SK-N-SH (cell line): ENCODE data around the gene PPP1R27.

ENCODE experiments used
- CTCF ChIP-seq: fragments of 200-600 bp; sonication (generic); IDR thresholded peaks from 2 replicates; pipeline ENCODE4 v1.6.1; 2017; ENCODE audit warnings: antibody characterized with exemption, mild to moderate bottlenecking, moderate library complexity
- FOXM1 ChIP-seq: IDR thresholded peaks from 2 replicates; pipeline ENCODE4 v1.4.0; 2012; ENCODE audit warnings: low read depth, mild to moderate bottlenecking
- GATA2 ChIP-seq: sonication (generic); formaldehyde crosslinking; IDR thresholded peaks from 2 replicates; pipeline ENCODE4 v1.5.0; 2020; ENCODE audit warnings: mild to moderate bottlenecking, missing genetic modification reagents
- MXI1 ChIP-seq: IDR thresholded peaks from 2 replicates; pipeline ENCODE4 v1.6.1; 2012; ENCODE audit warnings: mild to moderate bottlenecking, low read depth, low read length, improper control_type of control experiment
- SMC3 ChIP-seq: IDR thresholded peaks from 2 replicates; pipeline ENCODE4 v1.6.1; 2012; ENCODE audit warnings: low read depth, low read length, improper control_type of control experiment
- TAF1 ChIP-seq: IDR thresholded peaks from 2 replicates; pipeline ENCODE4 v1.6.1; 2012; ENCODE audit warnings: low read depth, mild to moderate bottlenecking, low read length, moderate library complexity, borderline replicate concordance
- USF2 ChIP-seq: fragments of 150-350 bp; IDR thresholded peaks from 2 replicates; pipeline ENCODE4 v1.6.1; 2017; ENCODE audit warnings: antibody characterized with exemption, low read length, low read depth, borderline replicate concordance
- YY1 ChIP-seq: IDR thresholded peaks from 2 replicates; pipeline ENCODE4 v1.4.0; 2012; ENCODE audit warnings: low read depth, mild to moderate bottlenecking
- ZBTB33 ChIP-seq: IDR thresholded peaks from 2 replicates; pipeline ENCODE4 v1.4.0; 2012; ENCODE audit warnings: low read depth, borderline replicate concordance

- TF ChIP-seq CTCF (no peak), TAF1 (no peak), GATA2 (CRISPR knock-in tag) (no peak), MXI1 (no peak), YY1 (no peak), FOXM1 (no peak), USF2 (no peak), SMC3 (no peak), ZBTB33 (no peak)
Observed at GRCh38 chr17:81841866-81842265, 7.0 kb upstream of the PPP1R27 start.
